Calu3 (cell line): ENCODE data around the gene CACNG6. TPM values are rescaled to one million over a fixed set of nuclear protein-coding genes. Genes with fewer than 3 reads are reported as not detected.

Experiments used
- BruUV-seq: library from RNA; stranded (reverse); fragments of 400-500 nt; replicated peaks from 2 replicates; lab custom pipeline; 2021; lab: Mats Ljungman, UMichigan
- CTCF ChIA-PET: fragments of 300-600 bp; sonication (Branson Sonifier 250); formaldehyde crosslinking; loops from one replicate; lab custom pipeline; 2022; ENCODE audit warnings: antibody characterized with exemption; lab: Charles Lee
- DNase-seq: peaks from one replicate; pipeline ENCODE4 v3.0.0; 2022
- H3K27ac Mint-ChIP-seq: one replicate; pipeline ENCODE4 v1.8.0; 2022; ENCODE audit warnings: mixed read lengths; ENCODE audit not compliant: unreplicated experiment
- H3K27me3 Mint-ChIP-seq: one replicate; pipeline ENCODE4 v1.8.0; 2022; ENCODE audit warnings: mixed read lengths; ENCODE audit not compliant: unreplicated experiment
- H3K36me3 Mint-ChIP-seq: one replicate; pipeline ENCODE4 v1.8.0; 2022; ENCODE audit warnings: mild to moderate bottlenecking, moderate library complexity, mixed read lengths; ENCODE audit not compliant: insufficient read depth, unreplicated experiment
- H3K4me1 Mint-ChIP-seq: one replicate; pipeline ENCODE4 v1.8.0; 2022; ENCODE audit warnings: mild to moderate bottlenecking, low read depth, mixed read lengths; ENCODE audit not compliant: unreplicated experiment
- H3K4me3 Mint-ChIP-seq: one replicate; pipeline ENCODE4 v1.8.0; 2022; ENCODE audit warnings: mild to moderate bottlenecking, low read depth, moderate library complexity, mixed read lengths; ENCODE audit not compliant: unreplicated experiment
- H3K9me3 Mint-ChIP-seq: one replicate; pipeline ENCODE4 v1.8.0; 2022; ENCODE audit warnings: low read depth, mixed read lengths; ENCODE audit not compliant: unreplicated experiment
- intact Hi-C: fragments of 100-400 bp; cut with micrococcal nuclease; formaldehyde crosslinking; loops from one replicate; pipeline ENCODE4 v1.10.0; 2022; ENCODE audit not compliant: unreplicated experiment
- total RNA-seq: library from RNA; stranded (reverse); gene quantifications from 2 replicates; pipeline ENCODE4 v1.2.3, GENCODE V29; 2022
- TF ChIP-seq, protein P1 (sequence below): fragments of 200-600 bp; IDR thresholded peaks from one replicate; pipeline ENCODE4 v1.8.0; 2022; ENCODE audit warnings: antibody characterized with exemption; ENCODE audit not compliant: unreplicated experiment

Gene CACNG6
- total RNA-seq, 1 experiment from 2014 or later = 144 TPM

DNA sequence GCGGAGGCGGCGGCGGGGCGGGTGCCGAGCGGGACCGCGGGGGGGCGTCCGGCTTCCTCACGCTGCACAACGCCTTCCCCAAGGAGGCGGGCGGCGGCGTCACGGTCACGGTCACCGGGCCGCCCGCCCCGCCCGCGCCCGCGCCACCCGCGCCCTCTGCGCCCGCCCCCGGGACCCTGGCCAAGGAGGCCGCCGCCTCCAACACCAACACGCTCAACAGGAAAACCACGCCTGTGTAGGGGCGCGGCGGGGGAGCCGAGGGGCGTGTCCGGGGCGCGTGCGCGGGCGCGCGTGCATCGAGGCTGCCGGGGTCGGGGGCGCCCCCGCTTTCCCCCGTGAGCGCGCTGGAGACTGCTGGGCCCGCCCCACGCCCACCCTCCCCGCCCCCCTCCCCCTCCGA, 8.8 kb upstream of the CACNG6 start:
- Mint-ChIP-seq H3K27ac (no peak overlapping the region), H3K4me3 (no peak overlapping the region), H3K36me3 (peaks cover 42% of the 10 kb centered on the region)

DNA sequence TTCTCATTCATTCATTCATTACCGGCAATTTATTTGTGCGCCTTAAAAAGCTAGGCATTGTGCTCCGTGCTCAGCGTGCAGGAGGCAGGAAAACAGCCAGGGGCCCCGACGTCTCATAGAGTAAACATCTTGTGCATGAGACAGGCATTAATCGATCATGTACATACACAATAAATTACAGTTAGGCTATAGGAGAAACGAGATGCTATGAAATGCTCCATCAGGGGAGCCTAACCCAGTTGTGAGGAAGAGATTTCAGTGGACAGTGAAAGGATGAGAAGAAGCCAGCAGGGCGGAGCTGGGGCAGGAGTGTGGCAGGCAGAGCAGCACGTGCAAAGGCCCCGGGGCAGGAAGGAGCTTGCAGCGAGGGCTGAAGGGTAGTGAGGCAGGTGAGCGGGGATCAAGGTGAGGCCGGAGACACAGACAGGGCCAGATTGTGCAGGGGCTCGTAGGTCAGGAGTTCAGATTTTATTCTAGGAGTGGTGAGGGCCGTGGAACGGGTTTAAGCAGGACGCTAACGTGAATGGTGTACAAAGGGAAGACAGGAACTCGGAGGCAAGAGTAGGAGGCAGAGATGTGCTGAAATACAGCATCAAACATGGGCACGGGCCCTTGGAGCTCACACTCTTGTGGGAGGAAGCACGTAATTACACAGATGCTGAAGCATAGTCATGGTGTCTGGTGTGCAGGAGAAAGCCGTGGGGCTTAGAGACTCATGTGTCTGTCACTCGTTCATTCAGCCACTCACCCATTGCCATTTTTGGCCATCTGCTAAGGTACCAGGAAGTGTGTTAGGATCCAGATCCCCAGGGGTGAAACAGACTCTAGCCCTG, 7.8 kb upstream of the CACNG6 start:
- CTCF ChIA-PET = no interaction called here
- Mint-ChIP-seq H3K4me1 (peaks cover 21% of the 10 kb centered on the region), H3K9me3 (no peaks in the 10 kb centered on the region), H3K27ac (no peak overlapping the region), H3K27me3 (no peaks in the 10 kb centered on the region), H3K4me3 (no peak overlapping the region), H3K36me3 (peaks cover 33% of the 10 kb centered on the region)
- BruUV-seq = TSS peak; percentile 36
- no peak for DNase-seq
- TF ChIP-seq, protein P1, sequence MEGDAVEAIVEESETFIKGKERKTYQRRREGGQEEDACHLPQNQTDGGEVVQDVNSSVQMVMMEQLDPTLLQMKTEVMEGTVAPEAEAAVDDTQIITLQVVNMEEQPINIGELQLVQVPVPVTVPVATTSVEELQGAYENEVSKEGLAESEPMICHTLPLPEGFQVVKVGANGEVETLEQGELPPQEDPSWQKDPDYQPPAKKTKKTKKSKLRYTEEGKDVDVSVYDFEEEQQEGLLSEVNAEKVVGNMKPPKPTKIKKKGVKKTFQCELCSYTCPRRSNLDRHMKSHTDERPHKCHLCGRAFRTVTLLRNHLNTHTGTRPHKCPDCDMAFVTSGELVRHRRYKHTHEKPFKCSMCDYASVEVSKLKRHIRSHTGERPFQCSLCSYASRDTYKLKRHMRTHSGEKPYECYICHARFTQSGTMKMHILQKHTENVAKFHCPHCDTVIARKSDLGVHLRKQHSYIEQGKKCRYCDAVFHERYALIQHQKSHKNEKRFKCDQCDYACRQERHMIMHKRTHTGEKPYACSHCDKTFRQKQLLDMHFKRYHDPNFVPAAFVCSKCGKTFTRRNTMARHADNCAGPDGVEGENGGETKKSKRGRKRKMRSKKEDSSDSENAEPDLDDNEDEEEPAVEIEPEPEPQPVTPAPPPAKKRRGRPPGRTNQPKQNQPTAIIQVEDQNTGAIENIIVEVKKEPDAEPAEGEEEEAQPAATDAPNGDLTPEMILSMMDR = no peak
- intact Hi-C loops = loop anchor here (5.0 to 10.0 kb wide), 2 partner anchors 76 to 131 kb away; partner anchors contain the start of genes CACNG7, PRPF31 and TFPT

More for the DNA sequence above, 8.8 kb upstream of the CACNG6 start:
- Mint-ChIP-seq H3K9me3 (no peaks in the 10 kb centered on the region), H3K27me3 (no peaks in the 10 kb centered on the region), H3K4me1 (peaks cover 24% of the 10 kb centered on the region)
- no TSS peak for BruUV-seq
- intact Hi-C loops = loop anchor here (5.0 to 10.0 kb wide), 2 partner anchors 75 to 132 kb away; partner anchors contain the start of genes CACNG7, PRPF31 and TFPT
- TF ChIP-seq, protein P1 = no peak
- peak; percentile 94 for DNase-seq
- CTCF ChIA-PET = no interaction called here

DNA sequence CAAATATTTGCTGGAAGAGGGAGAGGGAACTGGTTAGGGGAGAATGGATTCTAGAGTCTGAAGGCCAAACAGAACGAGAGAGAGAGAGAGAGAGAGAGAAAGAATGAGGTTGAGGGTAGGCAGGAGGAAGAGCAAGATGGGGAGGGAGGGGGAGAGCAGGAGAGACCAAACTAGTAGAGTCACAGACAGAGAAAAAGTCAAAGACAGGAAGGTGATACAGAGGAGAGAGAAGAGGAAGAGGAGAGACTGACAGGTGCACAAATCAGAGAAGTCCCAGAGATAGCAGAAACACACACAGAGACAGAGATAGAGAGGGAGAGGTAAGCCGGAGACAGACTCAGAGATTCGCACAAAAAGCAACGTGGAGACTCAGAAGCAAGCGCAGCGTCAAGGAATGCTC, 5.6 kb upstream of the CACNG6 start:
- no peak for DNase-seq
- Mint-ChIP-seq H3K4me3 (no peak overlapping the region), H3K36me3 (peaks cover 13% of the 10 kb centered on the region), H3K27me3 (no peaks in the 10 kb centered on the region), H3K4me1 (peaks cover 6% of the 10 kb centered on the region), H3K27ac (no peak overlapping the region), H3K9me3 (no peaks in the 10 kb centered on the region)
- BruUV-seq = no TSS peak
- TF ChIP-seq, protein P1 = no peak
- CTCF ChIA-PET = interaction anchor here (0.7 kb wide), 1 partner anchor 52 kb away, joined by 3 read pairs; no protein-coding TSS in a partner anchor
- intact Hi-C loops = loop anchor here (10.0 kb wide), 1 partner anchor 129 kb away; the partner anchor contains the start of genes PRPF31 and TFPT

DNA sequence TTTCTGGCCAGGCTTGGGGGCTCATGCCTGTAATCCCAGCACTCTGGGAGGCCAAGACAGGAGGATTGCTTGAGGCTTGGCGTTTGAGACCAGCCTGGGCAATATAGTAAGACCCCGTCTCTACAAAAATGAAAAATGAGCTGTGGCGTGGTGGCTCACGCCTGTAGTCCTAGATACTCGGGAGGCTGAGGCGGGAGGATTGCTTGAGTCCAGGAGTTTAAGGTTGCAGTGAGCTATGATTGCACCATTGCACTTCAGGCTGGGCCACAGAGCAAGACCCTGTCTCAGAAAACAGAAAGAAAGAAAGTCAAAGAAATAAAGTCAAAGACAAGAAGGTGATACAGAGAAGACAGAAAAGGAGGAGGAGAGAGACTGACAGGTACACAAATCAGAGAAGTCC, 2.5 kb upstream of the CACNG6 start:
- Mint-ChIP-seq H3K27me3 (no peaks in the 10 kb centered on the region), H3K36me3 (peaks cover 32% of the 10 kb centered on the region), H3K27ac (no peak overlapping the region), H3K9me3 (no peaks in the 10 kb centered on the region), H3K4me1 (peaks cover 16% of the 10 kb centered on the region), H3K4me3 (peak overlapping the region; percentile 51)
- intact Hi-C loops = loop anchor here (2.0 to 10.0 kb wide), 2 partner anchors 126 to 146 kb away; partner anchors contain the start of genes PRPF31 and TFPT
- TSS peak; percentile 53 for BruUV-seq
- TF ChIP-seq, protein P1 = no peak
- CTCF ChIA-PET = interaction anchor here (0.8 to 1.3 kb wide), 4 partner anchors 8 to 41 kb away, joined by 3 to 5 read pairs (median 4); no protein-coding TSS in a partner anchor
- DNase-seq = no peak
